ENCODE results near the gene ZAP70.

GRCh38 chr2:97741686-97742085, 28.3 kb downstream of the ZAP70 start:
- no peak for TF ChIP-seq POLR2A (IDR thresholded peaks at IDR 0.05)
- no peak for TF ChIP-seq CTCF (IDR thresholded peaks at IDR 0.05)

Data from right lobe of liver (tissue), 4 donors.